HG02884 (cell line): ENCODE results near the gene GBP7.
"Not testable (repeated sequence)": the region's sequence is repeated elsewhere in the genome, so short reads cannot be mapped to it uniquely, and the experiment has no call there.

Experiments used
- ATAC-seq: cut with Tn5 transposase; IDR thresholded peaks from one replicate; pipeline ENCODE4 v1.9.1; 2021; ENCODE audit warnings: mild to moderate bottlenecking, moderate library complexity; ENCODE audit not compliant: unreplicated experiment

Gene GBP7

DNA sequence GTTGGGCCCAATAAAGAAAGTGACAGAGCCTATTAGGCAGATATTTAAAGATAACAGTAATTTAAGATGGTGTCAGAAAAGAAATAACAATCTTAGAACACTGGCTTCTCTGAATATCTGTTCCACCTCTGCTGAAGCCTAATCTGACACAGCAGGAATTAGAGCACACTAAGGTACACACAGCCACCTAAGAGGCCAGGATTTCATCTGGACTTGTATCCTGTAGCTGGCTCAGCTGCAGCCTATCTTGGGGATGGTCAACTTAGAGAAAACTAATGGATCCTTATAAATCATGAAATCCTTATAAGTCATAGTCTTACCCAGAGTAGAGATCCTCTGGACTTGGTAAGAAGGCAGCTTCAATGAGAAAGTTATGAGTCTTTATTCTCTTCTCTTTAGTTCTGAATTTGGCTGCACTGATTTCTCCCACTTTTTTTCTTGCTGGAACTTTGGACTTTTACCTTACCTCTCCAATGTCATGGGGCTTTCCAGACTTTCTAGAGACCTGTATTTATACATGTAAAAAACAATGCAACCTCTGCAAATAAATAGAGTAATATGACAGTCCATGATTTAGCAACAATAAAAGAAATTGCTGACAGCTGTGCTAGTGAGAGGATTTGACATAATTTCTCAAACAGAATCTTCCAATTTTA lies at the start of gene GBP7:
TSS of gene GBP7 (minus strand) at position 403 of the 656 bp plus-strand sequence. CDS start 4,068 bp downstream, outside the sequence.
- no peak for ATAC-seq

GRCh38 chr1:89221341-89221740 lies 45.5 kb upstream of the GBP7 start:
- no peak for ATAC-seq

DNA sequence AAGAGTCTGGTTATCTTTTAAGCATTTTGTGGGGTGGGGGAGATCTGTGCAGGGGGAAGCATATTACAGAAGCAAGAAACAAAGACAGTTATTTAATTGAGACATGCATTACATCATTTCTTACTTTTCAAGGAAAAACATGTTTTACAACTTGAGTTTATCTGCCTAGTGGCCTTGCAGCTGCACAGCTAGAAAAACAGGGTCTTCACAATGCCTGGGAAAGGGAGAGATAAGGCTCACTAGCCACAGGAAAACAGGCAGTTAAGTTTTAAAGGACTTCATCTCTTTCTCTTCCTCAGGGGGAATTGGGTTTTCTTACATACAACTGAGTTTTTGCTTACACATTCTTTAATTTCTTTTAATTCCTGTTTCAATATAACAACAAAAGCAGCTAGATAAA lies 44.0 kb upstream of the GBP7 start:
- not testable (repeated sequence) for ATAC-seq

- ATAC-seq = not testable (repeated sequence)
Observed at GRCh38 chr1:89218941-89219340, 43.1 kb upstream of the GBP7 start.

- ATAC-seq = no peak
Observed at GRCh38 chr1:89213347-89213746, 37.5 kb upstream of the GBP7 start.

- no peak for ATAC-seq
Observed at GRCh38 chr1:89211035-89211634, 35.3 kb upstream of the GBP7 start.

DNA sequence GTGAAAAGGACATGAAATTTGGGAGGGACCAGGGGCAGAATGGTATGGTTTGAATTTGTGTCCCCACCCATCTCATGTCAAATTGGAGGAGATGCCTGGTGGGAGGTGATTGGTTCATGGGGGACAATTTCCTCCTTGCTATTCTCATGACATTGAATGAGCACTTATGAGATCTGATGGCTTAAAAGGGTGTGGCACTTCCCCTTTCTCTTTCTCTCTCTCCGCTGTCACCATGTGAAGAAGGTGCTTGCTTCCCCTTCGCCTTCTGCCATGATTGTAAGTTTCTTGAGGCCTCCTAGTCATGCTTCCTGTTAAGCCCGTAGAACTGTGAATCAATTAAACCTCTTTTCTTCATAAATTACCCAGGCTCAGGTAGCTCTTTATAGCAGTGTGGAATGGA lies 30.6 kb upstream of the GBP7 start:
- ATAC-seq = no peak

GRCh38 chr1:89203166-89203565 lies 27.4 kb upstream of the GBP7 start:
- ATAC-seq = no peak

GRCh38 chr1:89201106-89201794 lies 25.4 kb upstream of the GBP7 start:
- ATAC-seq = peak; percentile 54

DNA sequence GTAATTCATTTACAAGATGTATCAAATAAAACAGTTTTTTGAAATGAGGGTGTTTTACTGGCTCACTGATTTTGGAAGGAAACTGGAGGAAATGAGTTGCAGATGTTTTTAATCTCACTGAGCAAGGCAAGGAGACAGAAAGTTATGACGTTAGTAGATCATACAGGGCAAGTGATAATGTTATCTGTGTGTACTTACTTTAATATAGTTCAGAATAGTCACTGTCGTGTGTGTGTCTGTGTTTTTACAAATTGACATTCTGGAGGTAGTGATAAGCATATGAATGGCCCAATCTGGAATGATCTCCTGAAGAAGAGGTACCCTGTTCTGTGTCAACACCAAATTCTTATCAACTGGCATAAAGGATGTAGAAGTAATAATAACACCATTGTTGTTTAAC lies 24.9 kb upstream of the GBP7 start:
- ATAC-seq = no peak

- no peak for ATAC-seq
Observed at GRCh38 chr1:89199525-89200031, 23.8 kb upstream of the GBP7 start.

DNA sequence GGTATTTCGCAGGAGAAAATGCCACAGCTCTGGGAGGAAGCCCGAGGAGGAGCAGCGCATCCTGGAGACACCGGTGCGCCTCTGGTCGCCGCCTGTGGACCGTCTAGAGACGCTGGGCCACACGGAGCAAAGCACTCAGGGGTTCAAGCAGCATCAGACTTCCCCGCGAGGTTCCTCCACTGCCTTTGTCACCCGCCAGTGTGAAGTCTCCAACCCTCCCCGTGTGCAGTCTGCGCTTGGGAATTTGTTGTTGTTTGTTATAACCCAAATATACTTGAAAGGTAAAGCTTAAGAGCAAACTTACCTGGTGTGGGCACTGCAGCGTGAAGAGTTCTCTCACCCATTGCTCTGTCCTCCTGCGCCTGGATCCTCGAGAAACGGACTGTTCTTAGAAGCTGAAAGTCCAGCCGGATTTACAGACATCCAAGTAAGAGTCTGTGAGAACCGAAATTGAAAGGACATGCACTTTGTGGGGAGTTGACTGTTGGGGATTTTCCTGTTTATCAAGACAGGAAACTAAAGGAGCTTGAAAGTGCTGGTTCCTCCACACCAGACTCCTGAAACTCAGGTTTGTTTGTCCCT lies 22.8 kb upstream of the GBP7 start, which contains the start of gene GBP4:
TSS of gene GBP4 (minus strand) at position 452 of the 582 bp plus-strand sequence. CDS start at position 344, 108 bp downstream.
- ATAC-seq = peak; percentile 49

DNA sequence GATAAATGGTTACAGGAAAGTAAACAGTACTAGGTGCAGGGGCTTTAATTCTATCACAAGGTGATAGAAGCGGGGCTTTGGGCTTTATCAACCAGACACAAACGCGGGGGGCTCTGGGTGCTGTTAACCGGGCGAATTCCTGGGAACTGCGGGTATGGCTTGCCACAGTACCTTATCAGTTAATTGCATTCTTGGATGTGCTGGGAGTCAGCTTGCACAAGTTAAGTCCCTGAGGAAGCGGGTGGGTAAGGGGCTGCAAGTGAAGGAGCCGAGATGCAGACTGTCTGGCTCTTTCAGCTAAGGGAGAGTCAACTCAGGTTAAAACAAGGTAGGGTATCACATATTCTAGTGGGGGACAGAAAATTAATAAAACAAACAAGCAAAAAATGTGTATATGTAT lies 22.3 kb upstream of the GBP7 start:
- peak; percentile 4 for ATAC-seq

DNA sequence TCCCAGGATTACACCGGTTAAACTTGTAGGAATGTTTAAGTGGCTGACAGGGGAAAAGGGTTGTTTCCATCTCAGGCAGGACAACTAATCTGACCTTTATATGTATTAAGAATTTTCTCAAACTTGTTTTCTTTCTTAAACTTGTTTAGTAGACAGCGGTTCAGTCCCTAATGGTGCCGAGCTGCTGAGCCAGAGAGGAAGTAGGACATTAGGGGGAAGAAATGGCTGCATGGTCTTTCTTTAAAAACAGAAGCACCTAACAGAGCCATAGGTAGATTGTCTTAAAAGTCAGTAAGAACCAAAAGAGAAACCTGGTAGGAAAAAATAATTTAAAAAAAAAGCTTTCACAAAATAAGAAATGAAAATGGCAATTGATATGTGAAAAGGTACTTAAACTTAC lies 19.7 kb upstream of the GBP7 start:
- no peak for ATAC-seq

DNA sequence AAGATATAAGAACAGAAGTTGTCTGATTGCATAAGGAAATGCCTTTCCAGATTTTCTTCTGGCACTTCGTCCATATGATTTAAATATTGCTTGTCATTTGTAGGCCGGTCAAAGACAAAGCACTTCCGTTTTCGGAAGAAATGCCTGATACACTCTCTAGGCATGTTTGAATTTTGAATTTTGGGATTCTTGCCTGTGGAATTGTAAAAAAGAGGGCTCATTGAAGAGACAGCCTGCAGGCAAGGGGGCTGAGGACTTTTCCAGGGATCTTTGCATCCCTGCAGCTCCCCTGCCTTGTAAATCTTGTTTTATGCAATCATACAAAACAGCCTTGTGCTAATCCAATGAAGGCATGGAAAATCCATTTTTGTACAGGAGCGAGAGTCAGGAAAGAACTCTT lies 15.5 kb upstream of the GBP7 start:
- no peak for ATAC-seq

DNA sequence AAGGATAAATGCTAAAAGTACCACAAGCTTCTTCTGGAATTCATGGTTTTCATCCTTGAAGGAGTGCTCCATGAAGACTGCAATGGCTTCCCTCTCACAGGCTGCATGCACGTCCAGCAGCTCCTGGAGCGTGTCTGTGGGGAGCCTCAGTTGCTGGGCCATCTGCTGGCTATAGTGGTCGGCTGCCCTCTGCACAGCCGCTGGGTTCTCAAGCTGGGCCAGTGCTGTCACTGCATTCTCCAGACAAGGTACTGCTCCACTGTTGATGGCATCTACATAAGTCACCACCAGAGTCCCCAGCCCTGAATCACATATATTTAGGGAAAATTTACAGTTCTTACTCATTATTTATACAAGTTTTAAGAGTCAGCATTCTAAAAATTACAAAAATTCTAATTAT lies 14.2 kb upstream of the GBP7 start:
- no peak for ATAC-seq

GRCh38 chr1:89179343-89179742 lies 3.5 kb upstream of the GBP7 start:
- no peak for ATAC-seq

GRCh38 chr1:89176971-89177370 lies 1.2 kb upstream of the GBP7 start:
- no peak for ATAC-seq

DNA sequence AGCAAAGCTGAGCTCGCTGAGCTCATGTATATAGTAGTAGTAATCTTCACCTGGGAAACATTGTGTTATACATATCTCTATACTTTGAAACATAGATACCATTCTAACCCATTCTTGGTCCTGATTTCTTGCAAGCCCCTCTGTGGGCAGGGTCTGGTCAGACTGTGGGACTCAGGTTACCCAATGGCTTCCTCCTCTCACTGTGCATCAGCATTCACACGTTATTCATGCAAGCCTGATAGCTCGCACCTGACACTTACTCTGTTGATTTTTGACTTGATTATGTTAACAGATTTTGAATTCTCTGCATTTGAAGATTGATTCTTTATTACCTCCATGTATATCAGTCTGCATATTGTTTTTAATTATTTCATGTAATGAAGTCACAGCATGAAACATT lies 1.3 kb downstream of the GBP7 start:
- ATAC-seq = no peak

DNA sequence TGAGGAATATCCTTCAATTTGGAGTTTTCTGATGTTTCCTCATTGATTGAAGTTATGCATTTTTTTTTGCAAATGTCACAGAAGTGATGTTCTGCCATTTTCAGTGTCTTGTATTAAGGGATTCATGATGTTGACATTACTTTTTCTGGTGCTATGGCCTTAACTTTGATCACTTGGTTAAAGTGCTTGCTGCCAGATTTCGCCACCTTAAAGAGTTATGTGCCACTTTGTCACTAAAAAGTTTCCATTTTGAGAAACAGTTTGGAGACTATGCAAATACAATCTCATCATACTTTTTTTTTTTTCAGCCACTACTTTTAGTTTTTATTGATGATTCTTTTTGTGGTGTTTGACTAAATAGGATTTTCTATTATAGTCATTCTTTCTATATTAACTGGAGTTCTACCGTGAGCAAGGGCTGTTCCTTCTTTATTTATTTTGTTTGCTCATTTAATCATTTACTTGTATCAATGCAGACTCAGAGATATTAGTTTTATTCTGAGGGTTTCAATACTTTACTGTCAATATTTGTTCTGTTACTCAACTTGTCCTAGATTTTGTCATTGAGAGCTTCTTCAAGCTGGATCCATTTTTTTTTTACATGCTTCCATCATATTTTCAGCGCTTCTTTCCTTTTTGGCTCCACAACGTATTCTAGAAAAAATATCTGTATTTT lies 3.2 kb downstream of the GBP7 start:
- ATAC-seq = no peak

- no peak for ATAC-seq
Observed at GRCh38 chr1:89171067-89171438, 4.8 kb downstream of the GBP7 start.
